HG03045 (cell line): ENCODE data around the gene ZNF800.
"Not testable (repeated sequence)": the region's sequence is repeated elsewhere in the genome, so short reads cannot be mapped to it uniquely, and the experiment has no call there.

Experiments
- ATAC-seq: cut with Tn5 transposase; IDR thresholded peaks from one replicate; pipeline ENCODE4 v1.9.1; 2021; ENCODE audit warnings: mild to moderate bottlenecking, moderate library complexity; ENCODE audit not compliant: unreplicated experiment

The ZNF800 gene, protein sequence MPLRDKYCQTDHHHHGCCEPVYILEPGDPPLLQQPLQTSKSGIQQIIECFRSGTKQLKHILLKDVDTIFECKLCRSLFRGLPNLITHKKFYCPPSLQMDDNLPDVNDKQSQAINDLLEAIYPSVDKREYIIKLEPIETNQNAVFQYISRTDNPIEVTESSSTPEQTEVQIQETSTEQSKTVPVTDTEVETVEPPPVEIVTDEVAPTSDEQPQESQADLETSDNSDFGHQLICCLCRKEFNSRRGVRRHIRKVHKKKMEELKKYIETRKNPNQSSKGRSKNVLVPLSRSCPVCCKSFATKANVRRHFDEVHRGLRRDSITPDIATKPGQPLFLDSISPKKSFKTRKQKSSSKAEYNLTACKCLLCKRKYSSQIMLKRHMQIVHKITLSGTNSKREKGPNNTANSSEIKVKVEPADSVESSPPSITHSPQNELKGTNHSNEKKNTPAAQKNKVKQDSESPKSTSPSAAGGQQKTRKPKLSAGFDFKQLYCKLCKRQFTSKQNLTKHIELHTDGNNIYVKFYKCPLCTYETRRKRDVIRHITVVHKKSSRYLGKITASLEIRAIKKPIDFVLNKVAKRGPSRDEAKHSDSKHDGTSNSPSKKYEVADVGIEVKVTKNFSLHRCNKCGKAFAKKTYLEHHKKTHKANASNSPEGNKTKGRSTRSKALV

DNA sequence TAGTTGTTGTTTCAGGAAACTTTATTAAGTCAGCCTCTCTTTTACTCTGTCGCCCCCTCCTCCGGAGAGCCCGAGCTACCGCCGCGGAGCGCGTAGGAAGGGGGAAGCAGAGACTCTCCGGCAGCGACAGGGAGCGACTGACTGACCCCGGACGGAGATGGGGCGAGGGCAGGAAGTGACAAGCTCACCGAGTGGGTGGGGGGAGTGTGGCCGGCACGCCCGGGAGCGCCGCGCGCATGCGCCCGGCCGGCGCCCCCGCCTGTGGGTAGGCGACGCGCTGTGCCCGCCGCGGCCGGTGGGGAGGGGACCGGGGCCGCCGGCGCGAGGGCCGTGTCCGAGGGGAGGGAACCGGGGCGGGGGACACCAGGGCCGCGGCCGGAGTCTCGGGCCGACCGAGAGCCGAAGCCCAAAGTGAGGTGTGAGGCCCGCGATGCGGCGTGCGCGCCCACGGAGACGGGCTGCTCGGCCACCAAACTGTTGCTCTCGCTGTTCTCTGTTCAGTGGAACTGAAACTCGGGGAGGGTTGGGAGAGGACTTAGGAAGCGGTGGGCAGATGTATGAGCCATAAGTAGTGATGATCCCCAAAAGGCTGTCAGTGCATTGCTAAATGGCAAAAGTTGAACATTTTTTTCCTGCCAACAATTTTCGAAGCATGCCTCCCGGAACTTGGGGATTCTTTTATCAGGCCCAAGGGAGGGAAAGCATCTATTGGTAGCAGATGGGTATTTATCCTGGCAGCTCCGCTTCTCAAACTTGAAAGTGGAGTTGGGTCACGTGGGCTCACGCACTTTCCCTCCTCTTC, at the start of gene ZNF800:
Gene ZNF800 (minus strand): TSS at position 143 of the 802 bp plus-strand sequence. CDS start 1,151 bp downstream, outside the sequence.
- ATAC-seq: peak; percentile 83

DNA sequence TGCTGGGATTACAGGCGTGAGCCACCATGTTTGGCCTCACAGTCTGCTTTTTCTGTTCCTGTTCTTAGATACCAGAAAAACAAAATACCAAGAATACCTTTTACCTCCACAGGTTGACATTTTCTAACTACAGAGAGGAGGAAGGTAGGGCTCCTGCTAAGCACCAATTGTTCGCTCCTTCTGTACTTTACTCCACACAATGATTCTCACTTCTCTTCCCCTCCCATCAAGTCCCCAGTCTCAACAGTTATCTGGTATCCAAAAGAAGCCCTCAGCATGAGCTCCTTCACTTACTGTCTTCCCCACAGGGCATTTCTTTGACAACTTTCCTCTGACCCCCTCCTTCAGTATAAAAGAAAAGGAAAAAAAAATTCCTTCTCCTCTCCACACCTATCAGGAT, 47.7 kb upstream of the ZNF800 start:
- ATAC-seq: no peak

DNA sequence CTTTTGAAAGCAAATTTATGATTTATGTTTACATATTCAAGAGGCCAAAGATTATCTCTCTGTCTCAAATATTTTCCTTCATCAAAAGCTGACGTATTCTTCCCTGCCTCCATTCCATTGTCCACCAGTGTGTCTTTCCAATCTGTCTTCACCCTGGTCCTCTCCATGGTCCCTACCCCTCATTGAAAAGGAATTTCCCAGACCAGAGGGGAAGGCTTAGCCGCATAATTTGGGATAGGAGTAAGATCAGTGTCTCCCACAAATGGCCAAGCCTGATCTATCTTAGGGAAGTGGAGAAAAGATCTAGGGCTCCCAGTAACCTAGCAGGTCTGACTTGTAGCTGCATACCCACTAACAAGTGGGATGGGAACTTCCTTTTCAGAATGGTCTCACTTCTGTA, 46.3 kb upstream of the ZNF800 start:
- ATAC-seq: no peak

DNA sequence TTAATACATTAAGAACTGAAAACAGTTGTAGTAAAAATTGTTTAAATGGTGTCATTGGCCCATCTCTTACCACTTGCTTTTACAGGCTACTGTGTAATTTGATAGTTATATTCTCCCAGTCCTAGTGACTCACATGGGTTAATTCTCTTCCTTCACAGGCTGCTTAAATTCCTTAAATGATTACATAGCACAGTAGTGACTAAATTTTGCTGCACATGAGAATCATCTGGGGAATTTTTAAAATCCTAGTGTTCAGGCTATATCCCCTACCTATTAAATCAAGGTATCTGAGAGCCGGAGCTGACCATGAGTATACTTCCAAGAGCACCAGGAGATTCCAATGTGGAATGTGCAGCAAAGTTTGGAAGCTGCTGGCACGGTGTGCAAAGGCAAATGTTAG, 45.3 kb upstream of the ZNF800 start:
- ATAC-seq: no peak

DNA sequence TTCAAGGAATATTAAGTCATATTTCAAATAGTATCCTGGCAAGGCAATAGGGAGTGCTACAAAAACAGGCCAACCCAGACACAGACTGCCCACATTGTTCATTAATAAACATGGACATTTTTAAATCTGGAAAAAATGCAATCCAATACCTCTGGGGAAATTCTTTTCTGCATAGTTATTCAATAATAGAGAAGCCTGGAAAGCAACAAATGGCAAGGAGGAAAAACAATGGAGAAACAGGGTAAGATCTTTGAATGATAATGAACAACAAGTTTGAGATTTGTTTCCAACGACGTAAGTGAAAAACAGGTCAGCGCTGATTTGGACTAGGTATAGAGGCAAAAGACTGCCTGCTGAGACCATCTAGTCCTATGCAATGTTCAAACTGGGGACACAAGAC, 44.7 kb upstream of the ZNF800 start:
- ATAC-seq: no peak

DNA sequence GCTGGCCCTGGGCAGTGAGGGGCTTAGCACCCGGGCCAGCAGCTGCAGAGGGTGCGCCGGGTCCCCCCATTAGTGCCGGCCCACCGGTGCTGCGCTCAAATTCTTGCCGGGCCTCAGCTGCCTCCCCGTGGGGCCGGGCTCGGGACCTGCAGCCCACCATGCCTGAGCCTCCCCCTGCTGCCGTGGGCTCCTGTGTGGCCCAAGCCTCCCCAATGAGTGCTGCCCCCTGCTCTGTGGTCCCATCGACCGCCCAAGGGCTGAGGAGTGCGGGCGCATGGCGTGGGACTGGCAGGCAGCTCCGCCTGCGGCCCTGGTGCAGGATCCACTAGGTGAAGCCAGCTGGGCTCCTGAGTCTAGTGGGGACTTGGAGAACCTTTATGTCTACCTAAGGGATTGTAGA, 36.8 kb upstream of the ZNF800 start:
- not testable (repeated sequence) for ATAC-seq

DNA sequence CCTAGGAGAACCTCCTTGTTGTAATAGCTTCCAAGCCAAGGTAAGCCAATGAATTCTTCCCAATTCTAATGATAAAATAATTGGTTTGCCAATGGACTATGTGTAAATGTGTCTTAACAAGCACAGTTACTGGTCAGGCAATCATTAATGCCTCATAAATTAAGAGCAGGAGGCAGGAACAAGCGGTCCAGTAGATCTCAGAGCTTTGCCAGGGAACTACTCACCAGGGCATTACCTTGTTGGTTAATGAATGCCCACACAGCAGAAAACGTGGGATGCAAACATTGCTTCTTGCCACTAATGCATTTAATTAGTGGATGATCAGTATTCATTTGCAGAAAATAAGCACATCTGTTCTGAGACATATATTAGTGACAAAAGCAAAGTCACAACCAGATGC, 26.7 kb upstream of the ZNF800 start:
- no peak for ATAC-seq

DNA sequence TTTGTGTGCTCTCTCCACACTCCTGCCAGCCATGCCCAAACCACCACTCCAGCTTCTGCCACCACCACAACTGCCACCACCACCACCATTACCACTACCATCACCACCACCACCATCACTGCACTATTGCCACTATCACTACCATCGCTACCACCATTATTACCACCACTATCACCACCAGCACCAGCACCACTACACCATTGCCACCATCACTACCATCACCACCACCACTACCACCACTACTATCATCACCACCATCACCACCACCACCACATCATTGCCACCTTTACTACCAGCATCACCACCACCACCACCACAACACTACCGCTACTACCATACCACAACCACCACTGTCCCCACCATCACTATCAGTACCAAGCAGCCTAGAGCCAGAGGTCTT, 26.0 kb upstream of the ZNF800 start:
- no peak for ATAC-seq

DNA sequence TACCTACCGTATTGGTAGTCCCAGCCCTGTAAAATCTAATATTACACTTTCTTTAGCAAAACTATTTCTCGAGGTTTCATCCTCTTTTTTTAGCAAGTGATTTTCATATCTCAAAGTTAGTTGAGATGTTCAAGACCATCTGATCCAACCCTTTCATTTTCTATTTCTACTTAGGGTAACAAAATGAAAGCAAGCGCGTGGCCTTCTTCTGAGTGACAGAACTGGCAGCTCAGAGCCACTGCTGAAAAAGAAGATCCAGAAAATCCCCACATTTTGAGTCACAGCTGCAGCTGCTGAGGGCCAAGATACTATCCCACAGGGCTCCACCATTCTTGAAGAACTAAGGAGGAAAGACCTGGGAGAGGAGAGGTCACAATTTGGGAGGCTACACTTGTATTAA, 24.8 kb upstream of the ZNF800 start:
- peak; percentile 82 for ATAC-seq

DNA sequence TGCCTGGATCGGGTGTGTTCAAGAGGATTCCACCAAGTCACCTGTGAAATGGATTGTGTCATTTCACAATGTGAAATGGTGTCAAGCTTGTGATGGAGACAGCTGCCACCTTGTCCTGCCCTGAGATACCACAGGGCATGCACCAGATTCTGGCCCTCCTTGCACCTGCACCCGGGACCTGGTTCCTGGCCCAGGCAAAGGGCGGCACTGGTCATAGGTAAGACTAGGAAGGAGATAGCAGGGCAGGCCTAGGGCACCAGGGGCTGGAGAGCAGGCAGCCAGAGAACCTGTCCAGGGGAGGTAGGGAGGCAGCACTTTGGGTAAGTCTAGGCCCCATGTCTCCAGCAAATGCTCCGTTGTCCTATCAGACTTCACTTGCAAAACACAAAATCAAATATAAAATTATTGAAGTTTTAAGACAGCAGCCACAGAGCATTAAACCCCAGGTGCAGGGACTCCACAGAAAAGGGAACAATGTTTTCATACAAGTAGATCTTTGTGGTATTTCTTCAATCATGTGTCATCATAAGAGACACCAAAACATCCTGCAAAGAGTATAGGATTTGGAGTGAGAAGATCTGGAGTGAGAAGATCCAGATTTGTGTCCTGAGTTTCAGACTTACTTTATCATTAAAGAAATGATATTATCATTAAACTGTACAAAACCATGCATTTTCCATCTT, 22.7 kb upstream of the ZNF800 start:
- ATAC-seq: no peak

DNA sequence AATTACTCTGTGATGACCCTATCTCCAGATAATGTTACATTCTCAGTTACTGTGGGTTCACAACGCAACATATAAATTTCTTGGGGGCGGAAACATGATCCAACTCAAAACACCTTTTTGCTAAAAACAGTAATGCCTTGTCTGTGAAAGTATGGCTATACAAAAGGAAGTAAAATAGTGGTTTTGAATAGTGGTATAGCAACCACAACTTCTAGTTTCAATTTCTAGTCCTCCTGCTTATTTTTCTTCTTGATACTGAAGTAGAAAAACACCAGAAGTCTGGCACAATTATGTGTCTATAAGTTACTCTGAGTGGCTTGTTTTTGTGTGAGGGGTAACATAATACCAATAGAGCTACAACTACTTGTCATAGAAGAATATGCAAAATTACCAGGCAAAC, 21.5 kb upstream of the ZNF800 start:
- ATAC-seq: peak; percentile 47

DNA sequence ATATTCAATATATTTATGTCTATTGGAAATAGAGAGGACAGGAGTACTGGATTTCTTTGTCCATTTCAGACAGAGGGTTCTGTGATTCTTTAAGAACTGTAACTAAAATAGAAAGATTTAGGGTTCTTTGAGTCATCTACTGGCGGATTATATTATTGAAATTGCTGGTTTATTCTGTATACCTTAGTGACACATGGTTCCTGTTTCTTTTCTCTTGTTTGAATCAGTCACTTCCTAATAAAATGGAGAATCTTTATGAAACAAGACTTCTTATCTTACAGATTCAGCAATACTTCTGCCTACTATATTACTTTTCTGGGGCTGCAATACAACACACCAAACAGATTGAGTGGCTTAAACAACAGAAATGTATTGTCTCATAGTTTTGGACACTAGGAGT, 20.8 kb upstream of the ZNF800 start:
- no peak for ATAC-seq

DNA sequence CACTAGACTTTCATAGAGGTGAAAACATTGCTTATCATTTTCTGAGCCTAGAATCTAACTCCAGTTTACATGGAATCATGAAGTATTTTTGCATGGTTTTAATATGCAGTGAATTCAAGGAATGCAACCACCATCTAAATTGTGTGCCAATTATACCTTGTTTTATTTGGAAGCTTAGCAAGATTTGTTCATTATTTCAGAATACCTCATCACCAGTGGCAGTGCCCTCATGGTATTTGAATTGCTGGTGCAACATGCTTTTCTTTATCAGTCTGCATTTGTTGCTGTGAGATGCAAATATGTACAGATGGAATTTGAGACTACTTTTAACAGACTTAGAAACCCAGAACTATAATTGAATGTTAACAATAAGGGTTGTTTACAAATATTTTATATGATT, 18.7 kb upstream of the ZNF800 start:
- ATAC-seq: no peak

DNA sequence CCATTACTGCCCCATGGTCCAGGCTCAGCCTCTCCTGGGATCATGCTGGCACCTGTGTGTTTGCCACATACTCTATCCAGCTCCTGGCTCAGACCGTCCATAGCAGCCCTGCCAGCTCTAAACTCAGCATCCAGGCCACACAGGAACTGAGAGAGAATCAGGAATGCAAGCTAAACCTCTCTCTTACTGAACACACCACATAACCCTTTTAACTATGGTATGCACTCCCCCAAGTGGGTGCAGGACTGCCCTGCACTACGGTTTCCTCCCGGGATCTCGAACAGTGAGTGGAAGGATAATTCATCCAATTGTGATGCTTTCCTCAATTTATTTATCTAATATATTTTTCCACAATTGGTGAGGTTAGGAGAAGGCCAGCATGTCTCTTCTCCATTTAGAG, 17.1 kb upstream of the ZNF800 start:
- ATAC-seq: no peak

DNA sequence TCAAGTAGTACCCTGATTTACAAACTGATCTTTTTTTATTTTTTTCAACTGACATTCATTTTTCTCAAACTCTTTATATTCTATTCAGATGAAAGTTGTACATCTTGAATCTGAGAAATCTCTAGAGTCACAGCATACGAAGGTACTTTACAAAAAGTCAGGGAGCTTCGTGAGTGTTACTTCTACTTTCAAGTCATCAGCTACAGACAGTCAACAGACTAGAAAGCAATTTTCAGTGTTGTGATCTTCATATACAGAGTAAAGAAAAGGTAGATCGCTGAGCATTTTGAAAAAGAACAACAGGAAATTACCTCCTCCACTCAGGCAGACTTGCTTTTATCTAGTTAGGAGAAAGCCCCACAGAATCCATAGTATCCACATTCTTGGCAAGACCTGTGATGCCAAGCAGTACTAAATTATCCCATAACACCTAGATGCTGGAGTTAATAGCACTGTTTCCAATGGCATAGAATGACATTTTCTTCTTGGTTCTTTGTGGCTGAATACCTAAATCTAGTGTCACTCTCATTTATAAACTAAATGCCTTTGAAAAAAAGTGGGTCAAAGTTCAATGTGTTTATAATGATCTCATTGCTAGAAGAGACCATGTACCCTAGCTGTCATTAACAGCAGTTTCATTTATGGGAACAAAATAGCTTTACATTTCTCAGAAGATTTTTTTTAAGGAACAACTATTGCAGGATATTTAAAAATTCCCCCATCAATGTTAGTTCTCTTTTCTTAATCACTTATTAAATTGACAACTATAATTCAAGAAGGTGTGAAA, 12.0 kb upstream of the ZNF800 start:
- ATAC-seq: peak; percentile 69

DNA sequence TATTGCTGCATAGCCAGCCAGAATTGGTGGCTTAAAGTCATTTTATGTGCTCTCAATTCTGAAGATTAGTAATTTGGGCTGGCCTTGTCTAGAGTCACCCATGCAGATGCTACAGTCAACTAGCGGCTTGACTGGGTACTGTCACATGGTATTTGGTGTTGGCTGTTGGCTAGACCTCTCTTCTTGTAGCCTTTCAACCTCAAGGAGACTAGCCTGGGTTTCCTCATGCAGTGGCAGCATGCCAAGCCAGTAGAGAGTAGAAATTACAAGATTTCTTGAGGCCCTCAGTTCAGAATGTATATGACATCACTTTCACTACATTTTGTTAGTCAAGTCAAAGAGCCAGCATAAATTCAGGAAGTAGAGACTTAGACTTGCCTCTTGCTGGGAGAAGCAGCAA, 3.7 kb upstream of the ZNF800 start:
- ATAC-seq: no peak

DNA sequence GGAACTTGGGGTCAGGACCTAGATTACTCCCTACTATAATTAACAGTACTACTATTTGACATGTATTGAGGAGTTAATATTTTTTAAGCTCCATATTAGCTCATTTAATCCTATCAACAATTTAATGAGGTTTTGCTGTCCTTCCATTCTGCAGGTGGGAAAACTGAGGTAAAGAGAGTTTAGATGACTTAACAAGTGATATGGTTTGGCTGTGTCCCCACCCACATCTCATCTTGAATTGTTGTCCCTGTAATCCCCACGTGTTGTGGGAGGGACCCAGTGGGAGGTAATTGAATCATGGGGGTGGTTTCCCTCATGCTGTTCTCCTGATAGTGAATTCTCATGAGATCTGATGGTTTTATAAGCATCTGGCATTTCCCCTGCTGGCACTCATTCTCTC, 2.6 kb upstream of the ZNF800 start:
- ATAC-seq: not testable (repeated sequence)

DNA sequence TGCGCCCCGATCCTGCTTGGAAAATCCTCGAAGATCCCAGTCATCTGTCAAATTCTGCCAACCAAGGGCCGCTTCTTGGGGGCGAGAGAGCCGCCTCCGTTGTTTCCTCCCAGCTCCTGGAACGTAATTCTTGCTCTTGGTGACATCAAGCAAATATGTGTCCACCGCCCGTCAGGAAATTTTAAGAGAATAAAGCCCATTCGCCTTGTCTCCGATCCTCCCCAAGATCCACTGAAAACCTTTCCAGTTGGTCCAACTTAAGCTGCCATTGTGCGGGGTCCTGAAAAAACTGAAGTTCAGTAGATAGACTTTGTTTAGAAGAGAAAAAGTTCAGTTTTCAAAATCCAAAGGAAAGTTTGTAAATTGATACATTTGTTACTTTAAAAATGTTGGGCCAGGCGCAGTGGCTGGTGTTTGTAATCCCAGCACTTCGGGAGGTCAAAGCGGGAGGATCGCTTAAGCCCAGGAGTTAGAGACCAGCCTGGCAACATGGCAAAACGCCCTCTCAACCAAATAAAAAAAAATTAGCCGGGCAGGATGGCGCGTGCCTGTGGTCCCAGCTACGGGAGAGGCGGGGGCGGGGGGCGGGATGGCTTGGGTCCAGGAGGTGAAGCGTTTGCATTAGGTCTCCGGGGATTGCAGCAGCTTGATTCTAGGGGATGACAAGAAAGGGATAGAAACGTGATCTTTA, 1.0 kb upstream of the ZNF800 start:
- no peak for ATAC-seq

DNA sequence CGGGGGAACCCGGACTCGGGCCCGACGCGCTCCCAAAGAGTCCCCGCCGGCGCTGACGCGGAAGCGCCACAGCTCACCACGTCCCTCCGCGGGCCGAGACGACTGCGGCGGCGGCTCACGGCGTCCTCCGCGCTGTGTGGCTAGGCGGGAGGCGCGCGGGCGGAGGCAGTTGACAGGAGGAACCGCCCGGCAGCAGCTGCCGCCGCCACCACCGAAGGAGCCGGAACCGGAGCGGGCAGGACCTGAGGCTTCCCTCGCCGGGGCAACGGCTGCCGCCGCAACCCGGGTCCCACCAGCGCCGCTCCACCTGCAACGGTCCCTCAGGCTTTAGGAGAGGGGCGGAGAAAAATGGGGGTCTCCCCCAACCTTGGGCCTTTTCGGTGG, 334 bp downstream of the ZNF800 start:
- no peak for ATAC-seq
